Limb (tissue), 2 donors: ENCODE results near the gene MKLN1.
"Not testable (repeated sequence)": the region's sequence is repeated elsewhere in the genome, so short reads cannot be mapped to it uniquely, and the experiment has no call there.

ENCODE experiments used
- DNase-seq, 2 donors: peaks; one replicate each; pipeline ENCODE4 v3.0.0-alpha.2; 2016; ENCODE audit errors: extremely low spot score in 2 of 2

MKLN1 gene

DNA sequence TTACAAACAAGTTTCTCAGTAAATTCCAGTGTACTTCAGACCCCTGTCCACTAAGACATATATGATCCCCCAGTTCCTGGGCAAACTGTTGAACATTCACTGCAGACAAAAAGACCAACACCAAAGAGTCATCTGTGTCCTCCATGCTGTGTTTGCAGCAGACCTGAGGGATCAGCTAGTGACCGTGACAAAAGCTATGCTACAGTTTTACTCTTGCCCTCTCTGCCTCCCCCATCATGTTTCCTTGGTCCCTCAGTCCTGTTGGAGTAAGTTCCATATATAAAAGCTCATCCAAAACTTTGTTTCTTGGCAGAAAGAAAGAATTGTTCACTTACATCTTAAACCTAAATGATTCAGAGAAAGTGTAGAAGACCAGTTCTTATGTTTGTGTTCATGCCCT, 172.7 kb downstream of the MKLN1 start:
- no peak for DNase-seq

- DNase-seq = no peak
These were observed 173.7 kb downstream of the MKLN1 start for GRCh38 chr7:131501422-131501821.

DNA sequence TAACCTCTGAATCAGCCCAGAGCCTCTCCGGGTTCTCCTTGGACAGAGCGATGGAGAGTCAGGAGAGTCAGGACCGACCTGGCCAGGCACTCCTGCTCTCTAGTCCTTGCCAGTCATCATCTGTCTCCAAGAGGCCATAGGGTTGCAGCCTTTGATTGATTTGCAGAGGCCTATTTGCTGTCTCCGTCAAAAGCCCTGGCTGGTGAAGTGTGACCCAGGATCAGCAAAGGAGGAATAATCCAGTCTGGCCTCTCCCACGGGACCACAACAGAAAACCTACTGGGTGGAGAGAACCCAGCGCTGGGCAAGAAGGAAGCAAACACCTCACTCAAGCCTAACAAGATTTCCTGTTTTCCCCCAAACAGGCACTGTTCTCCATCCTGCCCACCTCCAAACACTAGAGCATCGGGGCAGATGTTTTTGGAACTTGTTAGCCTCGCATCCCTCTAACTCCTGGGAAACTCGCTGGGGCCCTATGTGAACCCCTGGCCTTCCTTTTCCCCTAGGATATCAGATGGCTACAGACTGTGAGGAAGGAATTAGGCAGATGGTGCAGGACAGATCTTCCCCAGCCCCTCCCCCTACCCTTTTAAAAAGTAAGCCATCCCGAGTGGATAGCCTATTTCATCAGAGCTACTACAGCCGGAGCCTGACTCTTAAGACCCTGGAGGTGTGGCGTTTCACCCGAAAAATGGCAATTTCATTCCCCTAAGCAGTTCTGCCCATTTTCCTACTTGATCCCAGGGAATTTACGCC, 174.4 kb downstream of the MKLN1 start:
- no peak for DNase-seq

DNA sequence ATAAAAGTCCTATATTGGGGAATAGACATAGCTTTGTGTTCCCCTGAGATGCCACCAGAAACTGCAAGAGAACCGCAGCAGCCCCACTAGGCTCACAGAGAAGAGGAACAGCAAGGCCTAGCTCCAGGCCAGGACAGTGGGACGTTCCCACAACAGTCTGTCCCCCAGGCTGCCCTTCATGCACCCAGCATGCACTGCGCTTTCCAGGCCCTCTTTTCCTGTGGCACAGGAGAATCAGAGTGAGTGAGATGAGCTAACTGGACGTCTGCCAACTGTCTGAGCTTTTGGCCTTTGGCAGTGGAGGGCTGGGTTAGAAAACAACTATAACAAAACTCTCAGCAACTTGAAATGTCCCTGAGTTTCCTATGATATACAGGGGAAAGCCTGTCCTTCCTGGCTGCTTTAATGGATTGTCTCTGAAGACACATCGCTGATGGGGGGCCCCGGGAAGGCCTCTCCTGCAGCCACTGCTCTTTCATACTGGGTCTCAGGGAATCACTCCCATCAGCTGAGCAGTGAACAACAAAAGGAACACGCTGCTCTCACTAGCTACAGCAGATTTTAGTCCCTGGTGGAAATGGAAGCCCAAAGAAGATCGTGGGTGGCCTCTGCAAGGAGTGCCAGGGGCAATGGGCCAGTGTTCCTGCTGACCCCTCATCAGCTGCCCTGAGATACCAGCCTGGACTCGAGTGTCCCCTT, 175.3 kb downstream of the MKLN1 start:
- DNase-seq = peak; percentile 49 to 51

GRCh38 chr7:131503639-131504038, 176.0 kb downstream of the MKLN1 start:
- no peak for DNase-seq

- DNase-seq = no peak
These were observed 176.7 kb downstream of the MKLN1 start for GRCh38 chr7:131504157-131504899.

- not testable (repeated sequence) for DNase-seq
These were observed 177.5 kb downstream of the MKLN1 start for GRCh38 chr7:131505037-131505620.

DNA sequence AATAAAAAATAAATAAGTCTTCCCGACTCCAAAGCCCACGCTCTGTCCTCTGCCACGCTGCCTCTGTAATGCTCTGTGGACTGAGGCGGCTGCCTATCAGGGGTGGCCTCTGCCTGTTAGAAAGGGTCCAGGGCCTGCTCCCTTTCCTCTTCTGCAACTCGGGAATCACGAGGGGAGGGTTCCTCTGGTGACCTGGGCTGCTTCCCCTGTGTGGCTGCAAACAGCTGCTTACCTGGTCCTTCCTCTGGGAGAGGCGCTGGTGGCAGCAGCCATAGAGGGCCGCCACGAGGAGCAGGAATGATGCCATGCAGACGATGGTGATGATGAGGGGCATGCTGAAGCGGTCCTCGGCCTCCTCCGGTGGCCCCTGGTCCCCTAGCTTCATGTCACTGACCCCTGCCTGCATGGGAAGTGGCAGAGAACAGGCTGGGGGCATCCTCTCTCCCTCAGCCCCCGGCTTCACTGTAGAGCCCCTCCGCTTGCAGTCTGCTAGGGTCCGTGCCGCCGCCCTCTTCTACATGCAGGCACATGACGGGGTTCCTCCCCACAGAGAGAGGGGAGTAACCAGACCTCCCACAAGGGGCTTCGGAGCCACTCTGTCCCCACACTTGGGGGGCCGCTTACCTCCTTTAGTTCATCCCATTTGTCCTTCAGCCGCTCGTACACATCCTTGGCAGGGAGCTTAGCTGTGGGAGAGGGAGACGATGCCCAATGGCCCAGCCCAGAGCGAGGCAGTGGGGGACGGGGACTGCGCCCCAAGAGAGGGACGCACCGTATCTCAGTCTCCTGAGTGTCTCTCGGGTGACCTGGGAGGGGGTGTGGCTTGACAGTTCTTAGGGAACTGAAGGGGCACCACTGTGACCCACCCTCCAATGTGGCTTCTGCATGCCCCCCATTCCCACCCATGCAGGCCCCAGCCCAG, 178.2 kb downstream of the MKLN1 start:
- DNase-seq = peak in 1 of 2 donors; percentile 28

DNA sequence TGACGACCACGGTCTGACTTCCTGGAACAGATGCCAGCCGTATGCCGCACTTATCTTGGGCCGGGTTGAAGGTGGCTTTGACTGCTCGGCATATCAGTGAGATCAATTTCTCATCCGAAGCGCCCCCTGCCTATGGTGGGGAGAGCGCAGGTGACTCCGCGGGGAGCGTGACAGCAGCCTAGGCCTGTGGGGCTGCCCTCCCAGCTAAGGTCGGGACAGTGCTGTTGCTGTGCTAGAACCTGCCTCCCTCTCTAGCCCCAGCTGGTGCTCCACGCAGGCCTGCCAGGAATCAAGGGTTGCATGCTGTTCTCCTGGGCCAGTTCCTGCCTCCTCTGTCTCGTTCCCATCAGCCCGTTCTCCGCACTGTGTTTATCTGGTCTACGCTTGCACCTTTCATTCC, 178.9 kb downstream of the MKLN1 start:
- DNase-seq = peak in 1 of 2 donors; percentile 28

DNA sequence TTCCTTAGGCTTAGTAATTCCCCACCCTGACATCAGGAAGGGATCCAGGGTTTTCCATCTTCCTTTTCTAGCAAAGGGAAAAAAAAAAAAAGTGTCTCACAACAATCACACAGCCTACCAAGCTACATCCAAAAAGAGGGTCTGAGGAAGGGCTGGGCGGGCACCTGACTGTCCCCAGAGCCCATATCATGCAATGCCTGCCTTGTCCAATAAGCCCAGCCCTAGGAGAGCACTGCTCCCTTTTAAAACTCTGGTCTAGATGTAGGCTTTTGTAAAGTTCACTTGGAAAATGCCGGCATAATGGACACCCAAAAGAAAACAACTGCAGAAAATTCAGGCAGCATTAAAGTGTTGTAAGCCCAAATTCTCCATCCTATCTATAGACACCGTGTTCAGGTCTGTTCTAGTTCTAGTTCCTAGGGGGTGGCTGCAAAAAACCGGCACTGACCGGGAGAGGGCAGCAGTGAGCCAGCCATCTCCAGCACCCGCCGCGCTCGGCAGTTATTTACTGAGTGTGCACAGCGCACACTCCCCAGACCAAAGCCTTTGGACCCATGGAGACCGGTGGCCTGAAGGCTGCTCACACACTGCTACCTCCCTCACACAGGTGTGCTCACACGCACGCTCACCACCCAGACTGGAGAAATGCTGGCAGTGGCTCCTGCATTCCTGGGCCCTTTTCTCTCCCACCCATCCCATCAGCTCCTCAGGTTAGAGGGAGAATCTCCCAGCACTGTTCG, 180.1 kb downstream of the MKLN1 start:
- peak; percentile 66 to 88 for DNase-seq

DNA sequence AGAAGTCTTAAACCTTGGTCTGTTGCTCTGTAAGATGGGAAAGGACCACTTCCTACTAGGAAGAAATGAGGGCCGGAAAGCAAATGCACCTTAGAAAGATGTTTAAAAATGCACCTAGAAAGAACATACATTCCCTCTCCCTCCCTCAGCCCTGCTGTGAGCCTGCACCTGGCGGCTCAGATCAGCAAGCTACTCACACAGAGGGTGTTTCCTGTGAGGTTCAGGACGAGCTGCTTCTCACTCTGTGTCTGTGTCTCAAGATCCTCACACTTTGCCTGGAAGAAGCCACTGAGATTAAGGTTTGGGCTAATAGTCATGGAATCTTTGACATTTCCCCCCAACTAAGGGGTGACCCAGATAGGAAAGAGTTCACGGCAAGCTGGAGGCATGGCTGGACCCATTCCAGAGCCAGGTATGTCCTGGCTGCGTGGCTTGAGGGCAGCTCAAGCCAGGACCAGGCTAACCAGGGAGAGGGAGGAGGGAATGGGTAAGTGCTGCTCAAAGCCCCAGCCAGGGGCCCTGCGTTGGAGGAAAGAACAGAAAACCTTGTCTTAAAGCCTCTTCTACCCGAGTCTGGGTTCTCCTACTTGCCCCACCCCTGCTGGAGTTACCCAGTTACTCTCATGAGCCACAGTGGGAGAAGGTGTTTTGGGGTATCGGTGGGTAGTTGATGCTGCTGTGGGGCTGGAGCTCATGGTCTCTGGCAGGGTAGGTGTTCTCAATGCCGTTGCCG, 181.2 kb downstream of the MKLN1 start:
- no peak for DNase-seq

- no peak for DNase-seq
These were observed 182.1 kb downstream of the MKLN1 start for GRCh38 chr7:131509781-131510180.

DNA sequence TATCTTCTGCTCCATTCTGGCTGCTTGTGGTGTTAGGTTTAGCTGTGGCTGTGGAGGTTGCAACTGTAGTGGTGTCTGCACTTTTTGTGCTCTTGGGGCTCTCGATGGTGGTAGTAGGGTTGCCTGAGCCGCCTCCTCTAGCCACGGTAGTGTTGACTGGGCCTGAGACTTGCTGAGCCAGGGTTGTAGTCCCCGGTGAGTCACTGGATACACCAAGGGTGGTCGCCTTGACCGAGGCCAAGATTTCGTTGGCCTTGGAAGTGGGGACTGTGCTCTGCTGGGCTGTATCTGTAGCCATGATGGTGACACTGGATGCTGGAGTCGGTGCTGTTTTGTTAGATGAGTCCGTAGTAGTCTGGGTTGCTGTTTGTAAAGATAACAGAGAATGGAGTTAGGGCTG, 183.4 kb downstream of the MKLN1 start:
- no peak for DNase-seq

DNA sequence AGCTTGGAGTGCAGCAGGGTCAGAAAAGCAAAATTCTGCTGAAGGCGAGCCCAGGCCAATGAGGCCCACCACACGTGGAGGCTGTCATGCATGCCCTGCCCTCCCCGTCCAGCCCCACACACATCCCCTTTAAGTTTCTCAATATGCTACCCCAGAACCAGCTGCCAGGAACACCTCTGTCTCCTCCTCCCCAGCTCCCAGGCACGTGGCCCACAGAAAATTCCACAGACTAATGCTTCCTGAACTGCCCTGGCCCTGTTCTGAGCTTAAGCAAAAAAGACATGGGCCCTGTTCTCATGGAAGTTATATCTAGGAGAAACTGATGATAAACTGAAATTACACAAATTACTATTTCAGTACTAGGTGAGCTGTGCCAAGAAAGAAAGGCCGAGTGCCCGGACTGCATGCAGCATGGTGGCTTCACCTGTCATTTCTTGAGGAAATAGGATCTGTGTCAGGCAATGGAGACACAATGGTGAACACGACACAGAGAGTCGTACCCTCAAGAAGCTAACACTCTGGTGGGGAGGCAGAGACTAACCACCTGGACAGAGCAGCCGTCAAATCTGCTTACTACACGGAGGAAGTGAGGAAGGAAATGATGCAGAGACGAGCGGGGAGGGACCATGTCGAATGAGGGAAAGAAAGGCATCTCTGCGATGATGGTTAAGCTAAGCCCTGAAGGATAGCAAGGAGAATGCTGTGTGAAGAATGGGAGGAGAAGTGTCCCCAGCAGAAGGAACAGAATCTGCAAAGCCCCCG, 184.3 kb downstream of the MKLN1 start:
- no peak for DNase-seq

GRCh38 chr7:131513245-131514061, 185.8 kb downstream of the MKLN1 start:
- peak; percentile 67 to 86 for DNase-seq

DNA sequence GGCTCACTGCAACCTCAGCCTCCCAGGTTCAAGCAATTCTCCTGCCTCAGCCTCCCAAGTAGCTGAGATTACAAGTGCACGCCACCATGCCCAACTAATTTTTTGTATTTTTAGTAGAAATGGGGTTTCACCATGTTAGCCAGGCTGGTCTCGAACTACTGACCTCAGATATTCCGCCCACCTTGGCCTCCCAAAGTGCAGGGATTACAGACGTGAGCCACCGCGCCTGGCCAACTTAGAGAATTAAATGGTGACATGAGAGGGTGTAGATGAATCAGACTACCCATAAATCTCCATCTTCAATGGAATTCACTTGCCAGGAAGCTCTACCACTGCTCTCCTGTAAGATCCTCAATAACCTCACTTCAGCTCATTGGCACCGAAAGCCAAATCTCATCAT, 187.8 kb downstream of the MKLN1 start:
- DNase-seq = not testable (repeated sequence)

DNA sequence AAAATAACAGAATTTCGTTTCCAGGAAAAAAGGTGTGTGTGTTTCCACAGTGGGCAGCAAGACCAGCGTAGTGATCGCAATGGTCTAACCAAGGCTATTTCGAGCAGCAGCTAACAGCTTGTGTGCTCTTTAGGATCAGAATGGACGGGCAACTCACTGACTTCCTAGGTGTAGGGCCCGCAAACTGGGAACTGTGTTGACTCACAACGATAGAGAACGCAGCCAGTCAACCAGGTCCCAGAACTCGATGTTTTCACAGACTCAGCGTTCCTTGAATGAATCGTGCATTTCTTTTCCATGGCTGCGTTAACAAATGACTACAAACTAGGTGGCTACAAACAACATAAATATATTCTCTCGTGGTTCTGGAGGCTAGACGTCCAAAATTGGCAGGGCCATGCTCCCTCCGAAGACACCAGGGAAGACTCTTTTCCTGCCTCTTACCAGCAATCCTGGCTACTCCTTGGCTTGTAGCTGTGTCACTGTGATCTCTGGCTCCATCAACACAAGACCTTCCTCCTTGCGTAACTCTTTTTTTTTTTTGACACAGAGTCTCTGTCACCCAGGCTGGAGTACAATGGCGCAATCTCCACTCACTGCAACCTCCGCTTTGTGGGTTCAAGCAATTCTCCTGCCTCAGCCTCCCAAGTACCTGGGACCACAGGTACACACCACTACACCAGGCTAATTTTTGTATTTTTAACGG, 189.7 kb downstream of the MKLN1 start:
- no peak for DNase-seq
